Naive thymus-derived CD4-positive, alpha-beta T cell (primary cell): ENCODE results near the gene PRAF2. TPM values are rescaled to one million over a fixed set of nuclear protein-coding genes. Genes with fewer than 3 reads are reported as not detected.

Source experiments
- ATAC-seq: fragments of 150-1000 bp; cut with Tn5 transposase; 2 replicates; pipeline ENCODE4 v1.10.0; 2021; ENCODE audit warnings: mild to moderate bottlenecking, moderate library complexity
- CTCF ChIA-PET: fragments of 350-600 bp; sonication (Branson Sonifier 250); formaldehyde crosslinking; loops from one replicate; lab custom pipeline; 2021; ENCODE audit warnings: antibody characterized with exemption; lab: Charles Lee
- POLR2A ChIA-PET: fragments of 350-600 bp; sonication (Branson Sonifier 250); formaldehyde crosslinking; loops from one replicate; lab custom pipeline; 2021; ENCODE audit warnings: antibody characterized with exemption, inconsistent platforms; lab: Charles Lee
- DNase-seq, 9 donors: peaks; one replicate each; pipeline versions ENCODE4 v3.0.0 to v3.0.0-alpha.2; 2020 to 2022; ENCODE audit warnings: mixed read lengths in 1 of 9
- H3K27ac ChIP-seq: one replicate; pipeline ENCODE4 v1.7.0; 2013; ENCODE audit warnings: mild to moderate bottlenecking, low read depth, low read length, moderate library complexity
- H3K27me3 ChIP-seq, 2 donors: one replicate each; pipeline ENCODE4 v1.7.0; 2013; ENCODE audit warnings: low read length in 2 of 2, mild to moderate bottlenecking in 2 of 2, moderate library complexity in 2 of 2; ENCODE audit not compliant: control insufficient read depth in 2 of 2, insufficient read depth in 2 of 2
- H3K36me3 ChIP-seq, 3 experiments: 1 replicate in 2 of 3; 2 replicates in 1 of 3; pipeline ENCODE4 v1.7.0; 2013; ENCODE audit warnings: low read length in 3 of 3, mild to moderate bottlenecking in 3 of 3, moderate library complexity in 1 of 3; ENCODE audit not compliant: insufficient read depth in 3 of 3, control insufficient read depth in 2 of 3
- H3K4me1 ChIP-seq, 2 donors: one replicate each; pipeline ENCODE4 v1.7.0; 2013; ENCODE audit warnings: low read length in 2 of 2, mild to moderate bottlenecking in 2 of 2, moderate library complexity in 1 of 2; ENCODE audit not compliant: control insufficient read depth in 2 of 2, insufficient read depth in 2 of 2
- H3K4me3 ChIP-seq: 2 replicates; pipeline ENCODE4 v1.7.0; 2013; ENCODE audit warnings: mild to moderate bottlenecking, low read length
- H3K9me3 ChIP-seq, 3 experiments: 1 replicate in 2 of 3; 2 replicates in 1 of 3; pipeline ENCODE4 v1.7.0; 2013; ENCODE audit warnings: low read length in 3 of 3; ENCODE audit not compliant: control insufficient read depth in 2 of 3
- H3K27ac Mint-ChIP-seq, 9 donors: one replicate each; pipeline ENCODE4 v1.8.0; 2020 to 2022; ENCODE audit warnings: mixed read lengths in 9 of 9, mild to moderate bottlenecking in 8 of 9, moderate library complexity in 5 of 9, inconsistent platforms in 2 of 9
- H3K27me3 Mint-ChIP-seq, 5 donors: one replicate each; pipeline ENCODE4 v1.8.0; 2021 to 2022; ENCODE audit warnings: mixed read lengths in 5 of 5, mild to moderate bottlenecking in 1 of 5
- H3K36me3 Mint-ChIP-seq, 5 donors: one replicate each; pipeline ENCODE4 v1.8.0; 2020 to 2022; ENCODE audit warnings: mixed read lengths in 5 of 5, mild to moderate bottlenecking in 3 of 5, inconsistent platforms in 1 of 5
- H3K4me1 Mint-ChIP-seq, 7 donors: one replicate each; pipeline ENCODE4 v1.8.0; 2020 to 2022; ENCODE audit warnings: mixed read lengths in 7 of 7, mild to moderate bottlenecking in 3 of 7, inconsistent platforms in 1 of 7
- H3K4me3 Mint-ChIP-seq, 10 donors: one replicate each; pipeline ENCODE4 v1.8.0; 2020 to 2022; ENCODE audit warnings: mild to moderate bottlenecking in 10 of 10, mixed read lengths in 10 of 10, moderate library complexity in 6 of 10, inconsistent platforms in 2 of 10
- H3K9me3 Mint-ChIP-seq, 11 donors: one replicate each; pipeline ENCODE4 v1.8.0; 2020 to 2022; ENCODE audit warnings: mixed read lengths in 11 of 11, mild to moderate bottlenecking in 4 of 11, inconsistent platforms in 1 of 11, moderate library complexity in 1 of 11
- intact Hi-C, 2 donors: fragments of 100-400 bp; cut with micrococcal nuclease; formaldehyde crosslinking; loops; one replicate each; pipeline ENCODE4 v1.15.1; 2023
- polyA plus RNA-seq, 2 donors: library from polyadenylated mRNA; unstranded; fragments of 300-500 nt; fragmentation: Illumina TruSeq; gene quantifications; one replicate each; pipeline ENCODE4 v1.2.3, GENCODE V29; 2021
- total RNA-seq, 6 experiments: library from RNA in 5 of 6; stranded (reverse) in 5 of 6; gene quantifications; 1 replicate in 5 of 6; 2 replicates in 1 of 6; pipeline ENCODE4 v1.2.3 and lab custom pipeline; 2021 to 2026

Gene PRAF2
- total and polyA plus RNA-seq, 7 experiments from 2014 or later = 15.9 to 56.4 (median 24.8) TPM

DNA sequence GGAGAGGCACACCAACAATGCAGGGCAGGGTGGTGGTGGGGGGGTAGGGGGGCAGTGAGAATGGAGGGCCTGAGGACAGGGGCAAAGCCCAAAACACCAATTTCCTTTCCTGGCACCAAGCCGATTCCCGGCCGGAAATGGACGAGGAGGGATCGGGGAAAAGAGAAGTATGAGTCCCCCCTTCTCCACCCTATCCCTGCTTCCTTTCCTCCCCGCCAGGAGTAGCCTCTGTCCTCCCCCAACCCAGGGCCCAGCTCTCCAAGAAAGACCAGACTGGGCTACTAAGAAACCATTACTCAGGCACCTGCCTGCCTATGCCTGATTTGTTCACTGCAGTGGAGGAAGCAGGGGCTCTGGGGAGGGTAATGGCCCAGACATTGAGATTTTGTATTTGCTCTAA lies 14.6 kb downstream of the PRAF2 start:
- intact Hi-C loops = no loop called here
- peaks cover 0 to 6% (median 0%) of the 10 kb centered on the region in 3 experiments for H3K36me3 ChIP-seq
- no peaks in the 10 kb centered on the region for H3K9me3 Mint-ChIP-seq
- H3K4me1 Mint-ChIP-seq = peaks cover 6 to 23% (median 19%) of the 10 kb centered on the region in 7 donors
- H3K9me3 ChIP-seq = no peaks in the 10 kb centered on the region
- H3K27me3 Mint-ChIP-seq = no peaks in the 10 kb centered on the region
- H3K4me3 ChIP-seq = no peak overlapping the region
- no peak for ATAC-seq
- DNase-seq = no peak
- H3K27ac Mint-ChIP-seq = no peak overlapping the region
- H3K27me3 ChIP-seq = no peaks in the 10 kb centered on the region
- CTCF ChIA-PET = no interaction called here
- POLR2A ChIA-PET = no interaction called here
- H3K4me1 ChIP-seq = peaks cover 4 to 5% of the 10 kb centered on the region in 2 donors
- no peak overlapping the region for H3K4me3 Mint-ChIP-seq
- no peak overlapping the region for H3K27ac ChIP-seq
- H3K36me3 Mint-ChIP-seq = peaks cover 0 to 3% (median 0%) of the 10 kb centered on the region in 5 donors

DNA sequence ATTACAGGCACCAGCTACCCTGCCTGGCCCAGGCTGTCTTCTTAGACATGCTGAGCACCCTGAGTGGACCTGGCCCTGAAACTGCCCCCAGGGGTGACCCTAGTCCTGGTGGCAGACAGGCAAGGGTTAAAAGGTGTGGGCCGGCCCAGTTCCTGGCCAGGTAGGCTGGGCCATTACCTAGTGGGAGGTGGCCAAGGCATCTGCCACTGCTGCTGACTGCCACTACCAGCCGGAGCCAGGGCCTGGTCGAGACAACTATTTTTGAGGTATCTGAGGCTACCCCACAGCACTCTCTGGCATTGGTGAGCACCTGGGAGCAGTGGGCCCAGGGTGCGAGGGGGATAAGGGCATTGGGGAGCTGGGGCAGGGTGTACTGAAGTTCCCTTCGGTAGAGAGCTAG lies 15.0 kb downstream of the PRAF2 start, which contains the start of gene CCDC120:
CCDC120 (plus strand) TSS at position 206 of the 400 bp plus-strand sequence. CDS start 3,043 bp downstream, outside the sequence.
- no peaks in the 10 kb centered on the region for H3K27me3 ChIP-seq
- Mint-ChIP-seq H3K27ac (peak within 1 kb of the TSS in 3 of 9 donors; percentile 14 to 65 (median 28)), H3K4me3 (no peak within 1 kb of the TSS), H3K9me3 (peaks cover 0 to 2% (median 0%) of the 10 kb centered on the region in 11 donors), H3K27me3 (no peaks in the 10 kb centered on the region), H3K4me1 (peaks cover 10 to 27% (median 23%) of the 10 kb centered on the region in 7 donors), H3K36me3 (peaks cover 0 to 6% (median 0%) of the 10 kb centered on the region in 5 donors)
- H3K4me3 ChIP-seq = no peak within 1 kb of the TSS
- ATAC-seq (no peak), DNase-seq (no peak)
- peaks cover 0 to 3% (median 0%) of the 10 kb centered on the region in 3 experiments for H3K36me3 ChIP-seq
- H3K4me1 ChIP-seq = peaks cover 8% of the 10 kb centered on the region in 2 donors
- CTCF ChIA-PET = interaction anchor here (0.6 kb wide), 1 partner anchor 1032 kb away, joined by 3 read pairs; no protein-coding TSS in a partner anchor
- intact Hi-C loops = no loop called here
- POLR2A ChIA-PET = no interaction called here
- H3K27ac ChIP-seq = no peak within 1 kb of the TSS
- no peaks in the 10 kb centered on the region for H3K9me3 ChIP-seq

DNA sequence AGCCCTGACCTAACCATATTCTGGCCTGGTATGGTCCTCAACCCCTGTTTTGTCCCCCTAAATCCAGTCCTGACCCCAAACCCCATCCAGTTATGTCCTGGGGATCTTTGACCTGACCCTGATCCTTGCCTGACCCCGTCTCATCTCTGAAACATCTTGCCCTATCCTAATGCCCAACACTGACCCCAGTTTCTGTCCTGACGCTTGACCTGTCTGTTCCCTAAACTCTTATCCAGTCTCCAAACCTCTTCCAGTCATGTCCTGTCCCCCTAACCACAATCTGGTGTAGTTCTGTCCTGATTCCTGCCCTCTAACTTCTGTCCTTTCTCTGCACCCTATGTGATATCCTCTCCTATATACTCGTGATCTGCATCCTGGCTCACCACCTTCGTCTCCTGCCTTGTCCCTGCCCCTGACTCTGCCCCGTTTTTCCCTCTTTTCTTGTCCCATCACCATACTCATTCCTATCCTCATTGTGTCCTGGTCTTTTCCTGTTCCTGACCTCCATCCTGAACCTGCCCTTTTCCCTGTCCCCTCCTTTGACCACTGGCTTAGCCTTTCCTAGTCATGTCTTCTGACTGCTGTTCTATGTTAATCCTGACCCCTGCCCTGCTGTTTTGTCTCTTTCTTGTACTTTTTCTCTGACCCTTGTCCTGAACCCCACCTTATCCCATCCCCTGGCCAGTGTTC lies 19.6 kb downstream of the PRAF2 start:
- CTCF ChIA-PET = no interaction called here
- POLR2A ChIA-PET = no interaction called here
- Mint-ChIP-seq H3K4me1 (peaks cover 16 to 37% (median 30%) of the 10 kb centered on the region in 7 donors), H3K36me3 (peaks cover 0 to 11% (median 0%) of the 10 kb centered on the region in 5 donors), H3K27me3 (peaks cover 0 to 3% (median 0%) of the 10 kb centered on the region in 5 donors), H3K4me3 (peak overlapping the region; percentile 76 to 92 (median 88)), H3K9me3 (peaks cover 0 to 4% (median 0%) of the 10 kb centered on the region in 11 donors), H3K27ac (peak overlapping the region; percentile 86 to 95 (median 90))
- Histone ChIP-seq H3K27ac (peak overlapping the region; percentile 92), H3K36me3 (no peaks in the 10 kb centered on the region), H3K27me3 (no peaks in the 10 kb centered on the region), H3K9me3 (no peaks in the 10 kb centered on the region), H3K4me3 (peak overlapping the region; percentile 48), H3K4me1 (peaks cover 8% of the 10 kb centered on the region in 2 donors)
- no peak for ATAC-seq
- intact Hi-C loops = loop anchor here in 1 of 2 donors (2.0 kb wide), 1 partner anchor 19 kb away; no protein-coding TSS in a partner anchor
- no peak for DNase-seq

DNA sequence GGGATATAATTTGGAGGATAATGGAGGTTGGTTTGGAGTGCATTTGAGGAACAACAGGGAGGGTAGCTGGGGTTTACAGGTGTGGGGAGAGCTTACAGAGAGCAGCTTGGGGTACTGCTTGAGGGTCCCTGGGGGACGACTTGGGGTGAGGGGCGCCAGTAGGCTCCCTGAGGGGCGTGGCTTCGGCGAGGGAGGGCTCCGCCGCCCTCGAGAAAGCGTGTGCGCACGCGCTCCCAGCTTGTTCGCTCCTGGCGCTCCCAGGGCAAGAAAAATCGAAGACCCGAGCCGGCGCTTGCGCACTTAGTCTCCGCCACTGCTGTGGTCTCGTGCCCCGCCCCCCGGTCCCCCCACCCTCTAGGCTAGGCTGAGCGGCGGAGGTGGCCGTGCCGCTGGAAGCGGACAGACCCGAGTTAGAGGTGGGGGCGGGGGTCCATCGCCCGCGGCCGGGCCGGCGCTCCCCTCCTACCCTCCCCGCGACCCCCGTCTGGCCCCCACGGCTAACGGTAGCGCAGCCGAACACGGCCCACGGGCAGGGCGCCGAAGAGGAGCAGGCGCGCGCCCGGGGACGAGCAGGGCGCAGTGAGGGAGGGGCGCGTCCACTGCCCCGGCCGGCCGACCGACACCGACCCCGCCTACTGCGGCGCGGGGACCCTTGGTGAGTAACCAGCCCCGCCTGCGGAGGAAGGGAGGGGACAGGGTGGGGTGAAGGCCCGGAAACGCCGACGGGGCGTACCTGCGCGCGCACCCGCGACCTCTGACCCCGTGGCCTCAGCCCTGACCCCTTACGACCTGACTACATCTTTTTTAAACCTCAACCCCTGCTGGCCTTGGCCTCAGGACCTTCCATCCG lies 20.4 kb downstream of the PRAF2 start:
- intact Hi-C loops = loop anchor here (1.0 to 2.0 kb wide), 4 partner anchors 10 to 26 kb away; partner anchors contain the start of genes TFE3 (in 2 of the 2), PRAF2 (in 1 of the 2) and WDR45 (in 1 of the 2)
- ATAC-seq (peak; percentile 91), DNase-seq (peak; percentile 22 to 60 (median 51))
- peak overlapping the region; percentile 48 for H3K4me3 ChIP-seq
- peaks cover 0 to 11% (median 0%) of the 10 kb centered on the region in 5 donors for H3K36me3 Mint-ChIP-seq
- H3K4me3 Mint-ChIP-seq = peak overlapping the region; percentile 76 to 92 (median 88)
- CTCF ChIA-PET = no interaction called here
- peaks cover 8% of the 10 kb centered on the region in 2 donors for H3K4me1 ChIP-seq
- H3K36me3 ChIP-seq = no peaks in the 10 kb centered on the region
- H3K9me3 ChIP-seq = no peaks in the 10 kb centered on the region
- H3K27me3 ChIP-seq = no peaks in the 10 kb centered on the region
- H3K9me3 Mint-ChIP-seq = peaks cover 0 to 4% (median 0%) of the 10 kb centered on the region in 11 donors
- POLR2A ChIA-PET = interaction anchor here (0.8 to 1.1 kb wide), 4 partner anchors 10 to 96 kb away, joined by 3 to 6 read pairs (median 4); partner anchors contain the start of genes OTUD5, PRAF2 and TFE3
- peaks cover 16 to 37% (median 30%) of the 10 kb centered on the region in 7 donors for H3K4me1 Mint-ChIP-seq
- peak overlapping the region; percentile 92 for H3K27ac ChIP-seq
- peak overlapping the region; percentile 86 to 96 (median 93) for H3K27ac Mint-ChIP-seq
- peaks cover 0 to 3% (median 0%) of the 10 kb centered on the region in 5 donors for H3K27me3 Mint-ChIP-seq

DNA sequence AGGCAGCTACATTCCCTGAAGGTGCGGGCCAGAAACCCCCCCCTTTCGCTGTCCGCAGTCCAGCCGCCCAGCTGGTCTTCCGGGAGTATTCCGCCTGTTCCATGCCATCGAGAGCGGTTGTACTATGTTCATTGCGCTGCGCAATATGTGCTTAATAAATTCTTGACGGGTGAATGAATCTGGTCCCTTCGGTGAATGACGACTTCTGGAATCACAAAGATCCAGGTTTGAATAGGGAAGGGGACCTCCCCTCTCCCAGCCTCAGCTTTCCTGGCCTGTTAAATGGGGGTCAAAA lies 29.9 kb downstream of the PRAF2 start:
- H3K9me3 Mint-ChIP-seq = peaks cover 0 to 2% (median 0%) of the 10 kb centered on the region in 11 donors
- no peaks in the 10 kb centered on the region for H3K27me3 Mint-ChIP-seq
- Histone ChIP-seq H3K4me1 (peaks cover 5 to 21% of the 10 kb centered on the region in 2 donors), H3K9me3 (no peaks in the 10 kb centered on the region), H3K4me3 (peak overlapping the region; percentile 33), H3K36me3 (peaks cover 0 to 10% (median 0%) of the 10 kb centered on the region in 3 experiments), H3K27me3 (no peaks in the 10 kb centered on the region), H3K27ac (peak overlapping the region; percentile 96)
- H3K27ac Mint-ChIP-seq = peak overlapping the region; percentile 80 to 96 (median 96)
- ChIA-PET CTCF (no interaction called here), POLR2A (interaction anchor here (1.1 to 2.3 kb wide), 3 partner anchors 72 to 132 kb away, joined by 4 to 10 read pairs (median 7); partner anchors contain the start of genes KCND1, OTUD5 and SLC35A2)
- H3K36me3 Mint-ChIP-seq = peaks cover 0 to 1% (median 0%) of the 10 kb centered on the region in 5 donors
- intact Hi-C loops = loop anchor here (1.0 to 5.0 kb wide), 25 partner anchors 9 to 568 kb away; partner anchors contain the start of genes GRIPAP1 (in 2 of the 2), HDAC6 (in 2 of the 2), PPP1R3F (in 2 of the 2) and PRAF2 (in 2 of the 2)
- H3K4me1 Mint-ChIP-seq = peaks cover 12 to 37% (median 31%) of the 10 kb centered on the region in 7 donors
- DNase-seq (no peak), ATAC-seq (no peak)
- H3K4me3 Mint-ChIP-seq = peak overlapping the region; percentile 78 to 95 (median 88)
